A673 (cell line): ENCODE data around the gene ATXN3.

Experiments
- CTCF ChIP-seq: fragments of 300-800, 200-600 bp; sonication (generic); conservative IDR thresholded peaks from 2 replicates; pipeline ENCODE4 v1.5.1; 2017; ENCODE audit warnings: low read depth, mild to moderate bottlenecking, antibody characterized with exemption, low read length, moderate library complexity, mixed read lengths
- EZH2 ChIP-seq: fragments of 200-600 bp; sonication (generic); IDR thresholded peaks from 2 replicates; pipeline ENCODE4 v1.6.1; 2017; ENCODE audit warnings: borderline replicate concordance, low read depth, mild to moderate bottlenecking, mixed read lengths, antibody characterized with exemption, low read length; ENCODE audit not compliant: poor library complexity, severe bottlenecking

GRCh38 chr14:92122761-92123160 is 16.4 kb upstream of the ATXN3 start:
- TF ChIP-seq CTCF (no peak), EZH2 (no peak)
